Measurements from ENCODE around the gene TBX5. TPM values are rescaled to one million over a fixed set of nuclear protein-coding genes. Genes with fewer than 3 reads are reported as not detected.

Gene TBX5
- 8.4 to 9.7 TPM (median 9.3 TPM) in 3 replicates for total RNA-seq

GRCh38 chr12:114405519-114406271 is at the start of gene TBX5:
Gene TBX5, minus strand, starts transcription at chr12:114406144. Its CDS starts 2,246 bp downstream, at chr12:114403898.
- no peak for TF ChIP-seq CTCF (IDR thresholded peaks at IDR 0.05; ENCODE audit: unreplicated experiment)
- DNase-seq (ENCODE audit: low spot score in 2 of 2, unreplicated experiment in 2 of 2) = peak in 1 of 2 experiments; percentile 61
- Mint-ChIP-seq H3K4me3 (peak within 1 kb of the TSS; percentile 77), H3K4me1 (peaks cover 31% of the 10 kb centered on the region), H3K36me3 (no peaks in the 10 kb centered on the region), H3K27ac (peak within 1 kb of the TSS; percentile 84), H3K9me3 (no peaks in the 10 kb centered on the region), H3K27me3 (ENCODE audit: low read depth) (peaks cover 100% of the 10 kb centered on the region)

DNA sequence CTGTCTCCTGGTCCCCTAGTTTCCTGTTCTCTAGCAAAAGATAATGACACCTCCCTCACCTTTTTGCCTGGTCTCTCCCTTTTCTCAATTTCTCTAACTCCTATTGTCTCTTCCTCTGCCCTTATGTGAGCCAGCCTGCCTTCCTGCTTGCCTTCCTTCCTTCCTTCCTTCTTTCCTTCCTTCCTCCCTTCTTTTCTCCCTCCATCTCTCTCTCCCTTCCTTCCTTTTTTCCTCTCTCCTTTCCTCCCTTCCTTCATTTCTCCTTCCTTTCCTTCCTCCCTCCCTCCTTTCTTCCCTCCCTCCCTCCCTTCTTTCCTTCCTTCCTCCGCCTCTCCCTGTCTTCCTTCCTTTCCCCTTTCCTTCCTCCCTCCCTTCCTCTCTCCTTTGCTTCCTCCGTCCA is 45.7 kb upstream of the TBX5 start:
- TF ChIP-seq CTCF (IDR thresholded peaks at IDR 0.05; ENCODE audit: unreplicated experiment) = no peak
- H3K4me3 Mint-ChIP-seq = no peak overlapping the region
- H3K27ac Mint-ChIP-seq = no peak overlapping the region
- H3K27me3 Mint-ChIP-seq (ENCODE audit: low read depth) = peaks cover 92% of the 10 kb centered on the region
- no peaks in the 10 kb centered on the region for H3K36me3 Mint-ChIP-seq
- DNase-seq (ENCODE audit: low spot score in 2 of 2, unreplicated experiment in 2 of 2) = no peak
- peaks cover 1% of the 10 kb centered on the region for H3K4me1 Mint-ChIP-seq
- H3K9me3 Mint-ChIP-seq = no peaks in the 10 kb centered on the region

DNA sequence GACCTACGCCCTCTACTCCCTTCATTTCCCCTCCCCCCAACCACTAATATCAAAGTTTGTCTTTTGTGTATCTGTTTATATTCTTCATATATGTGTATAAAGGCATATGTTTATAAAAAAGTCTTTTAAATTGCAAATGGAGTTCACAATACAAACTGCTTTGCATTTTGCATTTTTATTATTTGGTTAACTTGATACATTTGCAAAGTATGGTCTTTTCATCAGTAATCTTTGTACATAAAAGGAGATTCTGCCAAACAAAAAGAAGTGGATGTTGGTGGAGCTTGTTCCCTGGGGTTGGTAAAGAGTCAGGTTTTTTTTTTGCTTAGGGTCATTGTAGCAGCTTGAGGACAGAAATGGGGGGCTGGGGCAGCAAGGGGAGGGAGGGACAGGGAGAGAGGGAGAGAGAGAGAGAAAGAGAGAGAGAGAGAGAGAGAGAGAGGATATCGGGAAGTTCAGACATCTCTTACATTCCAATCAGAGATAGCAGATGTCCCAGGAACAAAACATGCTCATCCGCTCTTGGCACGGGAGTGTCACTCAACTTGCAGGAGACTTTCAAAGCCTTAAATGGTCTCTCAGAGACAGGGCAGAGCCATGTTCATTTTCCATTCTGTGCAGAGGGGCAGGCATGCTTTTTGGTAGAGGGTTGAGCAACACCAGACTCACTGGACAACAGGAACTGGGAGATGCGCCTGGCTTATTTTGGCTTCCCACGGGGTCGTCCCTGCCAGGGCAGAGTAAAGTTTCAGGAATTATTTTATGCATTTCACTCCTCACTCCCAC is 44.8 kb upstream of the TBX5 start:
- H3K27me3 Mint-ChIP-seq (ENCODE audit: low read depth) = peaks cover 94% of the 10 kb centered on the region
- H3K4me1 Mint-ChIP-seq = peaks cover 1% of the 10 kb centered on the region
- no peaks in the 10 kb centered on the region for H3K9me3 Mint-ChIP-seq
- no peaks in the 10 kb centered on the region for H3K36me3 Mint-ChIP-seq
- DNase-seq (ENCODE audit: low spot score in 2 of 2, unreplicated experiment in 2 of 2) = no peak
- no peak for TF ChIP-seq CTCF (IDR thresholded peaks at IDR 0.05; ENCODE audit: unreplicated experiment)
- H3K4me3 Mint-ChIP-seq = no peak overlapping the region
- H3K27ac Mint-ChIP-seq = no peak overlapping the region

DNA sequence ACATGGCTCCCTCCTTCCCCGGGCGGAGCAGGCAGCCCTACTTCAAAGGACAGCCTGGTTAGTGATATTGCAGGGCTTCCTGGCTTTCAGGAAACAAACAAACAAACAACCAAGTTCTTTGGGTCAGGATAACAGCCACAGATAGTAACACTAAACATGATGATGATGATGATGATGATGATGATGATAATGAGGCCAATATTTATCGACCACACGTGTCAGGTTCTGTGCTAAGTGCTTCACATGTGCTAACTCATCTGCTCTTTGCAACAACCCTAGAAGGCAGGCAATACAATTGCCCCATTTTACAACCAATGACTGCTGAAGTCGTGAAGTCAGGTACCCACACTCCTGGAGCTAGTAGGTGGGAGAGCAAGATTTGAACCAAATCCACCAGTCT is 44.1 kb upstream of the TBX5 start:
- peaks cover 2% of the 10 kb centered on the region for H3K4me1 Mint-ChIP-seq
- no peaks in the 10 kb centered on the region for H3K9me3 Mint-ChIP-seq
- H3K27me3 Mint-ChIP-seq (ENCODE audit: low read depth) = peaks cover 95% of the 10 kb centered on the region

DNA sequence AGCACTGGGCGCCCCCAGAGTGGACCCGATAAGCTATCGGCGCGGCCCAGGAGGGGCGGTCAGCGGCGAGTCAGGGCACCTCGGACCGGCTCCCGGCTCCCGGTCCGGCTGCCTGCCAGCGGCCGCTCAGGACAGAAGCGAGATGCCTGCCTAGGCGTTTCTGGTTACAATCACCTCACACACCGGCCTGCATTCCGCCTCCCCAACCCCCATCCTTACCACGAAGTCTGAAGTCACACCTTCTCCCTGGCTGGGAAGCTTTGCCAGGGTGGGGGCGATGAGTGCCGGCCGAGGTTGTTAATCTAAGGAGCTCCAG is 42.6 kb upstream of the TBX5 start:
- Mint-ChIP-seq H3K27ac (no peak overlapping the region), H3K27me3 (ENCODE audit: low read depth) (peaks cover 99% of the 10 kb centered on the region), H3K36me3 (no peaks in the 10 kb centered on the region), H3K9me3 (no peaks in the 10 kb centered on the region), H3K4me3 (no peak overlapping the region), H3K4me1 (peaks cover 5% of the 10 kb centered on the region)
- DNase-seq (ENCODE audit: low spot score in 2 of 2, unreplicated experiment in 2 of 2) = no peak
- TF ChIP-seq CTCF (IDR thresholded peaks at IDR 0.05; ENCODE audit: unreplicated experiment) = no peak

More for the DNA sequence above, 44.1 kb upstream of the TBX5 start:
- no peak for TF ChIP-seq CTCF (IDR thresholded peaks at IDR 0.05; ENCODE audit: unreplicated experiment)
- DNase-seq (ENCODE audit: low spot score in 2 of 2, unreplicated experiment in 2 of 2) = no peak
- Mint-ChIP-seq H3K27ac (no peak overlapping the region), H3K36me3 (no peaks in the 10 kb centered on the region), H3K4me3 (no peak overlapping the region)
